Ovary (tissue), 3 donors: ENCODE measurements around the gene TRPM2.

Experiments used
- EP300 ChIP-seq: sonication (generic); formaldehyde crosslinking; IDR thresholded peaks from one replicate; pipeline ENCODE4 v1.6.1; 2017; ENCODE audit warnings: antibody characterized with exemption
- TF ChIP-seq, protein P1 (sequence below), 3 donors: fragments of 450-650 bp in 2 of 3; fragments of 200-600 bp in 1 of 3; IDR thresholded peaks; one replicate each; pipeline versions ENCODE4 v1.5.1 to v1.8.0; 2016 to 2022; ENCODE audit warnings: antibody characterized with exemption in 3 of 3, mild to moderate bottlenecking in 1 of 3
- donor health status: DM: no; HTN: no; CAD: no.

GRCh38 chr21:44344541-44345183 lies 8.8 kb upstream of the TRPM2 start:
- TF ChIP-seq, protein P1, sequence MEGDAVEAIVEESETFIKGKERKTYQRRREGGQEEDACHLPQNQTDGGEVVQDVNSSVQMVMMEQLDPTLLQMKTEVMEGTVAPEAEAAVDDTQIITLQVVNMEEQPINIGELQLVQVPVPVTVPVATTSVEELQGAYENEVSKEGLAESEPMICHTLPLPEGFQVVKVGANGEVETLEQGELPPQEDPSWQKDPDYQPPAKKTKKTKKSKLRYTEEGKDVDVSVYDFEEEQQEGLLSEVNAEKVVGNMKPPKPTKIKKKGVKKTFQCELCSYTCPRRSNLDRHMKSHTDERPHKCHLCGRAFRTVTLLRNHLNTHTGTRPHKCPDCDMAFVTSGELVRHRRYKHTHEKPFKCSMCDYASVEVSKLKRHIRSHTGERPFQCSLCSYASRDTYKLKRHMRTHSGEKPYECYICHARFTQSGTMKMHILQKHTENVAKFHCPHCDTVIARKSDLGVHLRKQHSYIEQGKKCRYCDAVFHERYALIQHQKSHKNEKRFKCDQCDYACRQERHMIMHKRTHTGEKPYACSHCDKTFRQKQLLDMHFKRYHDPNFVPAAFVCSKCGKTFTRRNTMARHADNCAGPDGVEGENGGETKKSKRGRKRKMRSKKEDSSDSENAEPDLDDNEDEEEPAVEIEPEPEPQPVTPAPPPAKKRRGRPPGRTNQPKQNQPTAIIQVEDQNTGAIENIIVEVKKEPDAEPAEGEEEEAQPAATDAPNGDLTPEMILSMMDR (IDR thresholded peaks at IDR 0.05), result no peak
- no peak for TF ChIP-seq EP300
